H9 (cell line): ENCODE data around the gene TNFRSF1B. TPM values are rescaled to one million over a fixed set of nuclear protein-coding genes. Genes with fewer than 3 reads are reported as not detected.

Source experiments
- DNase-seq: peaks from one replicate; pipeline ENCODE4 v3.0.0-alpha.2; 2017
- H2AFZ ChIP-seq: one replicate; pipeline ENCODE4 v1.6.1; 2013; ENCODE audit warnings: mild to moderate bottlenecking, low read length, control low read depth, moderate library complexity
- H2AK5ac ChIP-seq: 2 replicates; pipeline ENCODE4 v1.6.1; 2013; ENCODE audit warnings: low read length, control low read depth, mixed read lengths; ENCODE audit not compliant: insufficient read length
- H2BK120ac ChIP-seq: one replicate; pipeline ENCODE4 v1.6.1; 2013; ENCODE audit warnings: low read depth, mild to moderate bottlenecking, low read length, control low read depth, inconsistent platforms; ENCODE audit not compliant: poor library complexity, severe bottlenecking
- H2BK12ac ChIP-seq: 2 replicates; pipeline ENCODE4 v1.6.1; 2013; ENCODE audit warnings: low read length, control low read depth, mixed read lengths, low read depth; ENCODE audit not compliant: insufficient read length
- H2BK15ac ChIP-seq: 2 replicates; pipeline ENCODE4 v1.6.1; 2013; ENCODE audit warnings: low read depth, low read length, control low read depth
- H2BK20ac ChIP-seq: one replicate; pipeline ENCODE4 v1.6.1; 2013; ENCODE audit warnings: low read depth, mild to moderate bottlenecking, low read length, control low read depth, inconsistent platforms; ENCODE audit not compliant: poor library complexity, severe bottlenecking
- H2BK5ac ChIP-seq: 2 replicates; pipeline ENCODE4 v1.6.1; 2013; ENCODE audit warnings: low read length, control low read depth, mixed read lengths; ENCODE audit not compliant: insufficient read length
- H3K14ac ChIP-seq: 2 replicates; pipeline ENCODE4 v1.6.1; 2013; ENCODE audit warnings: low read length, control low read depth; ENCODE audit not compliant: insufficient read depth
- H3K18ac ChIP-seq: 2 replicates; pipeline ENCODE4 v1.6.1; 2013; ENCODE audit warnings: low read depth, mild to moderate bottlenecking, mixed read lengths, low read length, control low read depth; ENCODE audit not compliant: insufficient read length
- H3K23ac ChIP-seq: 2 replicates; pipeline ENCODE4 v1.6.1; 2013; ENCODE audit warnings: low read length, control low read depth, mixed read lengths, low read depth; ENCODE audit not compliant: insufficient read length
- H3K23me2 ChIP-seq: 2 replicates; pipeline ENCODE4 v1.6.1; 2013; ENCODE audit warnings: low read depth, mild to moderate bottlenecking, mixed read lengths, low read length, control low read depth; ENCODE audit not compliant: insufficient read length, poor library complexity, severe bottlenecking
- H3K27ac ChIP-seq: 2 replicates; pipeline ENCODE4 v1.5.1; 2013; ENCODE audit warnings: low read length, control low read depth, mixed read lengths, low read depth; ENCODE audit not compliant: insufficient read length
- H3K27me3 ChIP-seq: 2 replicates; pipeline ENCODE4 v1.6.1; 2013; ENCODE audit warnings: low read length, control low read depth, inconsistent platforms; ENCODE audit not compliant: insufficient read depth
- H3K4ac ChIP-seq: 2 replicates; pipeline ENCODE4 v1.6.1; 2013; ENCODE audit warnings: low read depth, mild to moderate bottlenecking, control low read depth, inconsistent platforms, low read length, moderate library complexity
- H3K4me1 ChIP-seq: 2 replicates; pipeline ENCODE4 v1.6.1; 2013; ENCODE audit warnings: low read length, control low read depth, inconsistent platforms; ENCODE audit not compliant: insufficient read depth
- H3K4me2 ChIP-seq: 2 replicates; pipeline ENCODE4 v1.6.1; 2013; ENCODE audit warnings: low read length, control low read depth, mixed read lengths; ENCODE audit not compliant: insufficient read length, insufficient read depth
- H3K56ac ChIP-seq: 2 replicates; pipeline ENCODE4 v1.6.1; 2013; ENCODE audit warnings: low read depth, mild to moderate bottlenecking, mixed read lengths, low read length, control low read depth; ENCODE audit not compliant: insufficient read length
- H3K79me1 ChIP-seq: 2 replicates; pipeline ENCODE4 v1.6.1; 2013; ENCODE audit warnings: low read depth, mild to moderate bottlenecking, moderate library complexity, low read length, control low read depth, inconsistent platforms; ENCODE audit not compliant: insufficient read depth, poor library complexity, severe bottlenecking
- H3K79me2 ChIP-seq: 2 replicates; pipeline ENCODE4 v1.6.1; 2013; ENCODE audit warnings: low read length, control low read depth, inconsistent platforms; ENCODE audit not compliant: insufficient read depth
- H3K9ac ChIP-seq: 2 replicates; pipeline ENCODE4 v1.6.1; 2013; ENCODE audit warnings: low read length, control low read depth, mixed read lengths; ENCODE audit not compliant: insufficient read length; ENCODE audit errors: extremely low read depth
- H3K9me3 ChIP-seq: one replicate; pipeline ENCODE4 v1.6.1; 2013; ENCODE audit warnings: low read depth, low read length, inconsistent platforms; ENCODE audit not compliant: control insufficient read depth
- H3T11ph ChIP-seq: one replicate; pipeline ENCODE4 v1.6.1; 2013; ENCODE audit warnings: mild to moderate bottlenecking, low read length, control low read depth, inconsistent platforms
- H4K20me1 ChIP-seq: one replicate; pipeline ENCODE4 v1.6.1; 2013; ENCODE audit not compliant: control insufficient read depth, insufficient read length, insufficient read depth
- H4K5ac ChIP-seq: 2 replicates; pipeline ENCODE4 v1.6.1; 2013; ENCODE audit warnings: low read depth, mild to moderate bottlenecking, mixed read lengths, low read length, control low read depth; ENCODE audit not compliant: insufficient read length
- H4K8ac ChIP-seq: replicated peaks from 2 replicates; pipeline ENCODE4 v1.6.1; 2013; ENCODE audit warnings: low read length, control low read depth, mixed read lengths, low read depth; ENCODE audit not compliant: insufficient read length
- H4K91ac ChIP-seq: 2 replicates; pipeline ENCODE4 v1.6.1; 2013; ENCODE audit warnings: low read depth, mild to moderate bottlenecking, moderate library complexity, mixed read lengths, low read length, control low read depth; ENCODE audit not compliant: insufficient read length
- H3K27ac Mint-ChIP-seq, 3 experiments: 2 replicates in 2 of 3; 3 replicates in 1 of 3; pipeline ENCODE4 v1.8.0; 2020 to 2021; ENCODE audit warnings: mixed read lengths in 3 of 3, mild to moderate bottlenecking in 1 of 3, moderate library complexity in 1 of 3
- H3K27me3 Mint-ChIP-seq: 2 replicates; pipeline ENCODE4 v1.8.0; 2021; ENCODE audit warnings: low read depth, mild to moderate bottlenecking, moderate library complexity, mixed read lengths
- H3K36me3 Mint-ChIP-seq, 3 experiments: 2 replicates in 2 of 3; 3 replicates in 1 of 3; pipeline ENCODE4 v1.8.0; 2020 to 2021; ENCODE audit warnings: low read depth in 3 of 3, mixed read lengths in 3 of 3; ENCODE audit not compliant: insufficient read depth in 1 of 3
- H3K4me1 Mint-ChIP-seq, 2 experiments: 2 replicates each; pipeline ENCODE4 v1.8.0; 2020; ENCODE audit warnings: mixed read lengths in 2 of 2
- H3K4me3 Mint-ChIP-seq, 2 experiments: 2 replicates in 1 of 2; 3 replicates in 1 of 2; pipeline ENCODE4 v1.8.0; 2020 to 2021; ENCODE audit warnings: mild to moderate bottlenecking in 2 of 2, mixed read lengths in 2 of 2, moderate library complexity in 1 of 2
- H3K9me3 Mint-ChIP-seq, 2 experiments: 2 replicates in 1 of 2; 3 replicates in 1 of 2; pipeline ENCODE4 v1.8.0; 2020; ENCODE audit warnings: mild to moderate bottlenecking in 2 of 2, mixed read lengths in 2 of 2, moderate library complexity in 1 of 2
- CTCF ChIP-seq: fragments of 200-600 bp; sonication (generic); conservative IDR thresholded peaks from 3 replicates; pipeline ENCODE4 v1.8.0; 2021; ENCODE audit warnings: antibody characterized with exemption, mild to moderate bottlenecking
- WGBS: extraction: QIAGEN DNeasy Blood & Tissue Kit; methylation state at CpG from one replicate; pipeline ENCODE4 v1.1.7; 2013; ENCODE audit warnings: missing lambda C conversion rate, low lambda C conversion rate, mixed read lengths; ENCODE audit not compliant: insufficient read length; ENCODE audit errors: extremely low coverage; 5-methylcytosine and 5-hydroxymethylcytosine counted together
- total RNA-seq: library from RNA; stranded (reverse); gene quantifications from 2 replicates; pipeline ENCODE4 v1.2.1, GENCODE V29; 2021

Gene TNFRSF1B
- total RNA-seq, 1 experiment from 2014 or later = 0.57 TPM

GRCh38 chr1:12155328-12155727, 11.5 kb upstream of the TNFRSF1B start:
- H2BK12ac ChIP-seq = no peak overlapping the region
- no peaks in the 10 kb centered on the region for H3K9me3 ChIP-seq
- H4K5ac ChIP-seq = no peak overlapping the region
- H3K4me2 ChIP-seq = no peak overlapping the region
- H3K36me3 Mint-ChIP-seq = no peaks in the 10 kb centered on the region
- no peak for DNase-seq
- no peaks in the 10 kb centered on the region for H3K27me3 ChIP-seq
- no CpG with 5 or more reads among the region's 2 CpGs for WGBS
- no peak overlapping the region for H3K23ac ChIP-seq
- H2BK5ac ChIP-seq = no peak overlapping the region
- no peak overlapping the region for H2BK15ac ChIP-seq
- H4K8ac ChIP-seq = no peak overlapping the region
- H3K79me1 ChIP-seq = no peaks in the 10 kb centered on the region
- H3K14ac ChIP-seq = no peak overlapping the region
- no peak overlapping the region for H2BK20ac ChIP-seq
- no peak for TF ChIP-seq CTCF
- peaks cover 8% of the 10 kb centered on the region; the same call in 1 of the 2 replicates for H3K4me1 ChIP-seq
- peaks cover 17 to 22% of the 10 kb centered on the region in 2 experiments for H3K4me1 Mint-ChIP-seq
- H3K27me3 Mint-ChIP-seq = peaks cover 14% of the 10 kb centered on the region
- no peak overlapping the region for H3K9ac ChIP-seq
- H3K9me3 Mint-ChIP-seq = no peaks in the 10 kb centered on the region
- H3K4ac ChIP-seq = no peak overlapping the region
- H2AFZ ChIP-seq = no peak overlapping the region
- no peak overlapping the region for H2BK120ac ChIP-seq
- H3K4me3 Mint-ChIP-seq = no peak overlapping the region
- H4K20me1 ChIP-seq = no peaks in the 10 kb centered on the region
- no peak overlapping the region for H3K18ac ChIP-seq
- peak overlapping the region in 1 of 3 experiments; percentile 13; a peak in 1 of 7 replicates for H3K27ac Mint-ChIP-seq
- H3K23me2 ChIP-seq = no peaks in the 10 kb centered on the region
- no peak overlapping the region for H3T11ph ChIP-seq
- no peak overlapping the region for H3K27ac ChIP-seq
- no peaks in the 10 kb centered on the region for H3K79me2 ChIP-seq
- H4K91ac ChIP-seq = no peak overlapping the region
- no peak overlapping the region for H3K56ac ChIP-seq
- no peak overlapping the region for H2AK5ac ChIP-seq
